CD4-positive, alpha-beta T cell treated with Interleukin-17A for 4 hours (primary cell): ENCODE data around the gene SRPK2.

ENCODE experiments used
- DNase-seq: peaks from one replicate; pipeline ENCODE4 v3.0.0-alpha.2; 2020; ENCODE audit warnings: mixed read lengths

SRPK2 gene

GRCh38 chr7:105126436-105126975 is 262.2 kb downstream of the SRPK2 start:
- no peak for DNase-seq

GRCh38 chr7:105125745-105126144 is 263.0 kb downstream of the SRPK2 start:
- DNase-seq = no peak

GRCh38 chr7:105122619-105123018 is 266.1 kb downstream of the SRPK2 start:
- no peak for DNase-seq

- no peak for DNase-seq
These were observed 269.8 kb downstream of the SRPK2 start for GRCh38 chr7:105118612-105119600.

- no peak for DNase-seq
These were observed 276.0 kb downstream of the SRPK2 start for GRCh38 chr7:105112440-105113418.

GRCh38 chr7:105107458-105107857 is 281.3 kb downstream of the SRPK2 start:
- DNase-seq = no peak

- no peak for DNase-seq
These were observed 282.2 kb downstream of the SRPK2 start for GRCh38 chr7:105106473-105106872.

GRCh38 chr7:105105579-105105978 is 283.1 kb downstream of the SRPK2 start:
- no peak for DNase-seq

GRCh38 chr7:105102557-105103352 is 286.0 kb downstream of the SRPK2 start:
- DNase-seq = no peak

- DNase-seq = no peak
These were observed 286.9 kb downstream of the SRPK2 start for GRCh38 chr7:105101864-105102263.

GRCh38 chr7:105098863-105099515 is 289.7 kb downstream of the SRPK2 start:
- no peak for DNase-seq

GRCh38 chr7:105097619-105098018 is 291.1 kb downstream of the SRPK2 start:
- DNase-seq = no peak

- DNase-seq = no peak
These were observed 292.4 kb downstream of the SRPK2 start for GRCh38 chr7:105096306-105096705.

- no peak for DNase-seq
These were observed 293.8 kb downstream of the SRPK2 start for GRCh38 chr7:105094966-105095365.

- DNase-seq = no peak
These were observed 300.3 kb downstream of the SRPK2 start for GRCh38 chr7:105088456-105088855.

- DNase-seq = no peak
These were observed 300.7 kb downstream of the SRPK2 start for GRCh38 chr7:105087981-105088380.

- no peak for DNase-seq
These were observed 301.9 kb downstream of the SRPK2 start for GRCh38 chr7:105086850-105087249.

GRCh38 chr7:105084581-105084980 is 304.1 kb downstream of the SRPK2 start:
- DNase-seq = no peak

- no peak for DNase-seq
These were observed 309.4 kb downstream of the SRPK2 start for GRCh38 chr7:105079348-105079747.

GRCh38 chr7:105073143-105073542 is 315.6 kb downstream of the SRPK2 start:
- DNase-seq = no peak

GRCh38 chr7:105068886-105069285 is 319.8 kb downstream of the SRPK2 start:
- no peak for DNase-seq

GRCh38 chr7:105067691-105068090 is 321.0 kb downstream of the SRPK2 start:
- no peak for DNase-seq
